Thyroid gland (tissue), 4 donors: ENCODE measurements around the gene LRRFIP1.

Source experiments
- POLR2A ChIP-seq, 2 donors: fragments of 450-650 bp; IDR thresholded peaks; one replicate each; pipeline ENCODE4 v1.6.1; 2017; ENCODE audit warnings: antibody characterized with exemption in 2 of 2, mild to moderate bottlenecking in 2 of 2, moderate library complexity in 1 of 2
- TF ChIP-seq, protein P1 (sequence below), 6 experiments: fragments of 200-600 bp in 3 of 6; fragments of 450-650 bp in 3 of 6; sonication (generic) in 3 of 6; IDR thresholded peaks; one replicate each; pipeline ENCODE4 v1.5.1; 2016 to 2019; ENCODE audit warnings: antibody characterized with exemption in 6 of 6, mild to moderate bottlenecking in 2 of 6, inconsistent platforms in 1 of 6, moderate library complexity in 1 of 6

DNA sequence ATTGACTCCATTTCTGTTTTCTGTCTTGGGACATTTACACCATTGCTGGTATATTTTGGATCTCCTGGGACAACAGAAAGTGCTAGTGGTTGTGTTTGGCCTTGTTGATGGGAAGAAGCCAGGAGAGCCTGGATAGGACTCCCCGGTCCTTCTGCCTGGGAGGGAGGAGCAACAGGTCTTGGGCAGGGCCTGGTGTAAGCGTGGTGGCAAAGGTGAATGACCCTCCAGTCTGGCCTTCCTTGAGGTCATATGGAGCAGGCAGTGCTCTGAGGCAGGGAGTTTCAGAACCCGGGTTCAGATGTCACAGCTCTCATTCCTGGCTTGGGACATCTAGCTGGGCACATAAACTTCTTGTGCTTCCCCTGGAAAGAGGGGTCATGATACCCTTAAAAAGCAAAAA is 115.2 kb downstream of the LRRFIP1 start:
- TF ChIP-seq, protein P1, sequence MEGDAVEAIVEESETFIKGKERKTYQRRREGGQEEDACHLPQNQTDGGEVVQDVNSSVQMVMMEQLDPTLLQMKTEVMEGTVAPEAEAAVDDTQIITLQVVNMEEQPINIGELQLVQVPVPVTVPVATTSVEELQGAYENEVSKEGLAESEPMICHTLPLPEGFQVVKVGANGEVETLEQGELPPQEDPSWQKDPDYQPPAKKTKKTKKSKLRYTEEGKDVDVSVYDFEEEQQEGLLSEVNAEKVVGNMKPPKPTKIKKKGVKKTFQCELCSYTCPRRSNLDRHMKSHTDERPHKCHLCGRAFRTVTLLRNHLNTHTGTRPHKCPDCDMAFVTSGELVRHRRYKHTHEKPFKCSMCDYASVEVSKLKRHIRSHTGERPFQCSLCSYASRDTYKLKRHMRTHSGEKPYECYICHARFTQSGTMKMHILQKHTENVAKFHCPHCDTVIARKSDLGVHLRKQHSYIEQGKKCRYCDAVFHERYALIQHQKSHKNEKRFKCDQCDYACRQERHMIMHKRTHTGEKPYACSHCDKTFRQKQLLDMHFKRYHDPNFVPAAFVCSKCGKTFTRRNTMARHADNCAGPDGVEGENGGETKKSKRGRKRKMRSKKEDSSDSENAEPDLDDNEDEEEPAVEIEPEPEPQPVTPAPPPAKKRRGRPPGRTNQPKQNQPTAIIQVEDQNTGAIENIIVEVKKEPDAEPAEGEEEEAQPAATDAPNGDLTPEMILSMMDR (IDR thresholded peaks at IDR 0.05) = no peak
- no peak for TF ChIP-seq POLR2A (IDR thresholded peaks at IDR 0.05)
